ENCODE measurements around the gene NEDD4.

- no peak for TF ChIP-seq CTCF (IDR thresholded peaks at IDR 0.05)
- TF ChIP-seq POLR2A (IDR thresholded peaks at IDR 0.05): no peak
Observed at GRCh38 chr15:56035166-56035565, 41.8 kb upstream of the NEDD4 start.
